Measurements from ENCODE around the gene RBM47. TPM values are rescaled to one million over a fixed set of nuclear protein-coding genes. Genes with fewer than 3 reads are reported as not detected.

RBM47 gene
- total RNA-seq, 1 donor from 2014 or later, result 0.98 TPM

GRCh38 chr4:40571208-40571607, 58.5 kb downstream of the RBM47 start:
- no peak for TF ChIP-seq CTCF (IDR thresholded peaks at IDR 0.05; ENCODE audit: partially characterized antibody, unreplicated experiment)
- H3K4me1 Mint-ChIP-seq (ENCODE audit: low read depth, unreplicated experiment), result no peaks in the 10 kb centered on the region
- H3K4me3 Mint-ChIP-seq (ENCODE audit: unreplicated experiment), result no peak overlapping the region
- H3K9me3 Mint-ChIP-seq (ENCODE audit: unreplicated experiment), result no peaks in the 10 kb centered on the region
- DNase-seq, result no peak
- no peaks in the 10 kb centered on the region for H3K36me3 Mint-ChIP-seq (ENCODE audit: unreplicated experiment)
- no peaks in the 10 kb centered on the region for H3K27me3 Mint-ChIP-seq (ENCODE audit: unreplicated experiment)
- no peak overlapping the region for H3K27ac Mint-ChIP-seq (ENCODE audit: unreplicated experiment)

- no peak for TF ChIP-seq CTCF (IDR thresholded peaks at IDR 0.05; ENCODE audit: partially characterized antibody, unreplicated experiment)
- Mint-ChIP-seq H3K4me1 (ENCODE audit: low read depth, unreplicated experiment) (no peaks in the 10 kb centered on the region), H3K27ac (ENCODE audit: unreplicated experiment) (no peak overlapping the region), H3K9me3 (ENCODE audit: unreplicated experiment) (no peaks in the 10 kb centered on the region), H3K36me3 (ENCODE audit: unreplicated experiment) (no peaks in the 10 kb centered on the region), H3K27me3 (ENCODE audit: unreplicated experiment) (no peaks in the 10 kb centered on the region), H3K4me3 (ENCODE audit: unreplicated experiment) (no peak overlapping the region)
- no peak for DNase-seq
Measured at GRCh38 chr4:40570348-40571077, 59.2 kb downstream of the RBM47 start.

- no peak for TF ChIP-seq CTCF (IDR thresholded peaks at IDR 0.05; ENCODE audit: partially characterized antibody, unreplicated experiment)
- no peaks in the 10 kb centered on the region for H3K36me3 Mint-ChIP-seq (ENCODE audit: unreplicated experiment)
- H3K27ac Mint-ChIP-seq (ENCODE audit: unreplicated experiment), result no peak overlapping the region
- H3K4me3 Mint-ChIP-seq (ENCODE audit: unreplicated experiment), result no peak overlapping the region
- H3K27me3 Mint-ChIP-seq (ENCODE audit: unreplicated experiment), result peaks cover 2% of the 10 kb centered on the region
- H3K9me3 Mint-ChIP-seq (ENCODE audit: unreplicated experiment), result no peaks in the 10 kb centered on the region
- peak; percentile 22 for DNase-seq
- H3K4me1 Mint-ChIP-seq (ENCODE audit: low read depth, unreplicated experiment), result no peaks in the 10 kb centered on the region
Measured at GRCh38 chr4:40564815-40565483, 64.7 kb downstream of the RBM47 start.

- no peak overlapping the region for H3K4me3 Mint-ChIP-seq (ENCODE audit: unreplicated experiment)
- H3K9me3 Mint-ChIP-seq (ENCODE audit: unreplicated experiment), result no peaks in the 10 kb centered on the region
- no peak for DNase-seq
- H3K27me3 Mint-ChIP-seq (ENCODE audit: unreplicated experiment), result peaks cover 2% of the 10 kb centered on the region
- H3K4me1 Mint-ChIP-seq (ENCODE audit: low read depth, unreplicated experiment), result no peaks in the 10 kb centered on the region
- H3K27ac Mint-ChIP-seq (ENCODE audit: unreplicated experiment), result no peak overlapping the region
- H3K36me3 Mint-ChIP-seq (ENCODE audit: unreplicated experiment), result no peaks in the 10 kb centered on the region
- TF ChIP-seq CTCF (IDR thresholded peaks at IDR 0.05; ENCODE audit: partially characterized antibody, unreplicated experiment), result no peak
Measured at GRCh38 chr4:40564004-40564403, 65.7 kb downstream of the RBM47 start.

GRCh38 chr4:40563401-40563800, 66.3 kb downstream of the RBM47 start:
- DNase-seq, result no peak
- peaks cover 2% of the 10 kb centered on the region for H3K27me3 Mint-ChIP-seq (ENCODE audit: unreplicated experiment)
- no peak overlapping the region for H3K27ac Mint-ChIP-seq (ENCODE audit: unreplicated experiment)
- no peaks in the 10 kb centered on the region for H3K36me3 Mint-ChIP-seq (ENCODE audit: unreplicated experiment)
- no peaks in the 10 kb centered on the region for H3K9me3 Mint-ChIP-seq (ENCODE audit: unreplicated experiment)
- no peak for TF ChIP-seq CTCF (IDR thresholded peaks at IDR 0.05; ENCODE audit: partially characterized antibody, unreplicated experiment)
- no peaks in the 10 kb centered on the region for H3K4me1 Mint-ChIP-seq (ENCODE audit: low read depth, unreplicated experiment)
- H3K4me3 Mint-ChIP-seq (ENCODE audit: unreplicated experiment), result no peak overlapping the region

Measured in glutamatergic neuron (in vitro differentiated cells).